GM18502 (cell line): ENCODE data around the gene USP13.

Source experiments
- ATAC-seq: cut with Tn5 transposase; IDR thresholded peaks from one replicate; pipeline ENCODE4 v1.9.1; 2021; ENCODE audit warnings: mild to moderate bottlenecking; ENCODE audit not compliant: unreplicated experiment, poor library complexity

The USP13 gene

DNA sequence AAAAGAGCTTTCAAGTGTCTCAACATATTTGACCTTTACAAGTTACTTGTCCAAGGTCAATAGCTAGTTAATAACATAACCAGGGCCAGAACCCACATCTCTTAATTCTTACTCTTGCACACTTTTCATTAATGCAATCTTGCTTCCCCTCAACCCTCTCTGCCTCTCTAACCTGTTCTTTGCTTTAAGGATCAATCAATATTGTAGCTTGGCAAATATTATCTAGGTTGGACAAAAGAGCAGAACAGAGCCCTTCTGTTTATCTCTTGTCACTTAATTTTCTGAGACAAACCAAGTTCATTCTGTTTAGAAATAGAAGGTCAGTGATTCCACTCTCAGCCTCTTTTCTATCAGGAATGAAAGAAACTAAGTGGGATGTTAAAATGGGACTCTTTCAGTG is 180.5 kb downstream of the USP13 start:
- ATAC-seq, result no peak

DNA sequence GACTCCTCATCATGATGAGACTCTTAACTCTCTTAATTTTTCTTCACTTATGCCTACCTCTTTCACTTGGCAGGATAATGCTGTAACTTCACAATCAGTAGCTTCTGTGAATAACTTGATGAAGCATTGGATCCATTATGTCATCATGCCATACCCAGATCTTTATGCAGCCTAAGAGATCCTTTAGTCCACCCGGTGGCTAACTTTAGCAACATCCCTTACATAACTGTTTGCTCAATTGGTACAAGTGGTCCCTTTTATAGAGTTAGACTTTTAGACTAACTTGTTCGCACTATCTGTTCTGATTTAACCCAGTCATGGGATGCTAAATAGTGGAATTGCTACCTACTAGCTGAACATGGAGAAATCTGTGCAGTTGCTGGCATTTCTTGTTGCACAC is 184.5 kb downstream of the USP13 start:
- no peak for ATAC-seq
